K562 (cell line): ENCODE data around the gene CPED1. TPM values are rescaled to one million over a fixed set of nuclear protein-coding genes. Genes with fewer than 3 reads are reported as not detected.
A peak's percentile ranks its signal among the peaks of the same experiment; 100 is the strongest.

Source experiments
- ATF7 ChIP-seq: fragments of 450-650 bp; IDR thresholded peaks from 2 replicates; pipeline ENCODE4 v1.7.1; 2014; ENCODE audit warnings: mild to moderate bottlenecking, moderate library complexity
- CLOCK ChIP-seq: fragments of 250-450 bp; sonication (Bioruptor Pico); IDR thresholded peaks from 2 replicates; pipeline ENCODE4 v1.4.0; 2020; ENCODE audit warnings: mild to moderate bottlenecking, moderate library complexity, borderline replicate concordance
- E2F1 ChIP-seq: sonication (generic); formaldehyde crosslinking; IDR thresholded peaks from 2 replicates; pipeline ENCODE4 v1.8.1; 2023; ENCODE audit warnings: mild to moderate bottlenecking, missing genetic modification reagents, moderate library complexity
- HNRNPH1 ChIP-seq: fragments of 200-400 bp; formaldehyde crosslinking; optimal IDR thresholded peaks from 2 replicates; pipeline ENCODE3; 2017; ENCODE audit warnings: low read depth, mild to moderate bottlenecking, low read length, moderate library complexity
- ID3 ChIP-seq, 2 experiments: fragments of 250-450 bp in 1 of 2; fragments of 450-650 bp in 1 of 2; sonication (Bioruptor Pico) in 1 of 2; IDR thresholded peaks; 2 replicates each; pipeline versions ENCODE4 v1.6.1 to v1.8.0; 2016 to 2021; ENCODE audit warnings: mild to moderate bottlenecking in 2 of 2, moderate library complexity in 2 of 2, missing compliant biosample characterization in 1 of 2, missing genetic modification characterization in 1 of 2
- KDM4B ChIP-seq, 2 experiments: fragments of 450-650 bp in 1 of 2; sonication (generic) in 1 of 2; IDR thresholded peaks; 2 replicates each; pipeline ENCODE4 v1.6.1; 2016 to 2017; ENCODE audit warnings: borderline replicate concordance in 2 of 2, antibody characterized with exemption in 1 of 2, low read depth in 1 of 2, mild to moderate bottlenecking in 1 of 2
- KLF10 ChIP-seq: fragments of 250-450 bp; sonication (Bioruptor Pico); IDR thresholded peaks from 2 replicates; pipeline ENCODE4 v1.6.1; 2021; ENCODE audit warnings: matching md5 sums
- MITF ChIP-seq: IDR thresholded peaks from 2 replicates; pipeline ENCODE4 v1.6.1; 2014; ENCODE audit warnings: antibody characterized with exemption
- NCOA1 ChIP-seq: fragments of 450-650 bp; IDR thresholded peaks from 2 replicates; pipeline ENCODE4 v1.6.1; 2016; ENCODE audit warnings: low read depth
- POLR3A ChIP-seq: IDR thresholded peaks from 2 replicates; pipeline ENCODE4 v1.6.1; 2011; ENCODE audit warnings: borderline replicate concordance, mild to moderate bottlenecking, moderate library complexity; ENCODE audit not compliant: insufficient read length, insufficient read depth; ENCODE audit errors: extremely low read depth
- SMAD4 ChIP-seq: fragments of 250-450 bp; sonication (Bioruptor Pico); conservative IDR thresholded peaks from 2 replicates; pipeline ENCODE4 v1.8.0; 2021; ENCODE audit warnings: inconsistent platforms, mild to moderate bottlenecking, moderate library complexity
- polyA plus RNA-seq, 8 experiments: library from polyadenylated mRNA; depleted of rRNA in 4 of 8; stranded (reverse) in 5 of 8; unstranded in 3 of 8; fragments of >200 nt; fragmentation: Nextera tagmentation in 2 of 8; fragmentation: Illumina TruSeq in 1 of 8; extraction: Ambion mirVana in 2 of 8; extraction: Trizol in 1 of 8; gene quantifications; 2 replicates each; pipeline versions ENCODE4 v1.2.1 to v1.2.3, GENCODE V29; 2011 to 2014; ENCODE audit warnings: inconsistent platforms in 1 of 8, missing spikeins in 1 of 8
- total RNA-seq, 7 experiments: library from RNA; depleted of rRNA in 6 of 7; stranded (reverse); fragments of >200 nt in 6 of 7; fragmentation: Illumina TruSeq in 2 of 7; extraction: Trizol in 2 of 7; gene quantifications; 2 replicates each; pipeline versions ENCODE4 v1.2.1 to v1.2.3, GENCODE V29; 2011 to 2021; ENCODE audit warnings: low replicate concordance in 1 of 7
- TF ChIP-seq, protein P1 (sequence below), 2 experiments: fragments of 200-800 bp in 1 of 2; sonication (Bioruptor generic) in 1 of 2; sonication (generic) in 1 of 2; formaldehyde crosslinking in 1 of 2; IDR thresholded peaks in 1 of 2; conservative IDR thresholded peaks in 1 of 2; 2 replicates each; pipeline versions ENCODE4 v1.5.0 to v1.6.1; 2016 to 2020; ENCODE audit warnings: missing compliant biosample characterization in 1 of 2, missing genetic modification characterization in 1 of 2, missing genetic modification reagents in 1 of 2
- TF ChIP-seq, protein P2 (sequence below): fragments of 250-450 bp; sonication (Bioruptor Pico); IDR thresholded peaks from 2 replicates; pipeline ENCODE4 v1.8.0; 2021; ENCODE audit warnings: mild to moderate bottlenecking, moderate library complexity
- TF ChIP-seq, protein P3 (sequence below): fragments of 450-650 bp; formaldehyde crosslinking; conservative IDR thresholded peaks from 2 replicates; pipeline ENCODE4 v1.4.0; 2022; ENCODE audit warnings: mild to moderate bottlenecking, missing genetic modification characterization

The CPED1 gene
- total and polyA plus RNA-seq, 9 of the 15 experiments (the other 6 are each of a cell fraction or from before 2014, with no cell fraction given) = 195 to 393 (median 290) TPM

DNA sequence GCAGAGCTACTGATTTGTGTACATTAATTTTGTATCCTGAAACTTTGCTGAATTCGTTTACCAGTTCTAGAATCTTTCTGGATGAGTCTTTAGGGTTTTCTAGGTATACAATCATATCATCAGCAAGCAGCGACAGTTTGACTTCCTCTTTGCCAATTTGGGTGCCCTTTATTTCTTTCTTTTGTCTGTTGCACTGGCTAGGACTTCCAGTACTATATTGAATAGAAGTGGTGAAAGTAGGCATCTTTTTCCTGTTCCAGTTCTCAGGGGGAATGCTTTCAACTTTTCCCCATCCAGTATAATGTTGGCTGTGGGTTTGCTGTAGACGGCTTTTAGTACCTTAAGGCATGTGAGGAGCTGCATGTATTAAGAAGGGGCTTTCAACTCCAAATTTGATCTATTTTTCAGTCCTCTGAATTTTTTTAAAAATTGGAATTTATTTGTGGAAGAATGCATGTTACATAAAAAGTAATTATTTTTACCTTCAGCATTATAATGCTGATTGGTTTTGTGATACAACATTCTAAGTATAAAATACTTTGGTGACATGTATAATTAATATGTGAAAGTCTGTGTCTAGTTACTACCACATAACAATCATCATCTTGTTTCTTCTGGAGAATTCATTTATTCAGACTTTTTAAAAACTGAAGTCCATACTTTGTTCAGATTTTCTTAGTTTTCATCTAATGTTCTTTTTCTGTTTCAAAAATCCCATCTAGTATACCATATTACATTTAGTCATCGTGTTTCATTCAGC, 49.6 kb downstream of the CPED1 start (continued):
- TF ChIP-seq, protein P1, sequence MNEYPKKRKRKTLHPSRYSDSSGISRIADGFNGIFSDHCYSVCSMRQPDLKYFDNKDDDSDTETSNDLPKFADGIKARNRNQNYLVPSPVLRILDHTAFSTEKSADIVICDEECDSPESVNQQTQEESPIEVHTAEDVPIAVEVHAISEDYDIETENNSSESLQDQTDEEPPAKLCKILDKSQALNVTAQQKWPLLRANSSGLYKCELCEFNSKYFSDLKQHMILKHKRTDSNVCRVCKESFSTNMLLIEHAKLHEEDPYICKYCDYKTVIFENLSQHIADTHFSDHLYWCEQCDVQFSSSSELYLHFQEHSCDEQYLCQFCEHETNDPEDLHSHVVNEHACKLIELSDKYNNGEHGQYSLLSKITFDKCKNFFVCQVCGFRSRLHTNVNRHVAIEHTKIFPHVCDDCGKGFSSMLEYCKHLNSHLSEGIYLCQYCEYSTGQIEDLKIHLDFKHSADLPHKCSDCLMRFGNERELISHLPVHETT (CRISPR knock-in tag; conservative IDR thresholded peaks at IDR 0.05 in 1 of 2, IDR thresholded peaks at IDR 0.05 in 1 of 2) = no peak
- TF ChIP-seq HNRNPH1 (no peak), ID3 (CRISPR knock-in tag; IDR thresholded peaks at IDR 0.05) (no peak), ID3 (tag; IDR thresholded peaks at IDR 0.05) (no peak), SMAD4 (CRISPR knock-in tag) (no peak; the same call in 1 of the 2 replicates), KDM4B (IDR thresholded peaks at IDR 0.05; ENCODE audit: borderline replicate concordance in 2 of 2, low read depth in 1 of 2) (peak in 1 of 2 experiments; percentile 94; a peak in 2 of 4 replicates), E2F1 (CRISPR knock-in tag) (no peak), MITF (no peak), POLR3A (no peak), CLOCK (no peak), ATF7 (no peak), NCOA1 (no peak), KLF10 (CRISPR knock-in tag) (no peak)
- TF ChIP-seq, protein P2, sequence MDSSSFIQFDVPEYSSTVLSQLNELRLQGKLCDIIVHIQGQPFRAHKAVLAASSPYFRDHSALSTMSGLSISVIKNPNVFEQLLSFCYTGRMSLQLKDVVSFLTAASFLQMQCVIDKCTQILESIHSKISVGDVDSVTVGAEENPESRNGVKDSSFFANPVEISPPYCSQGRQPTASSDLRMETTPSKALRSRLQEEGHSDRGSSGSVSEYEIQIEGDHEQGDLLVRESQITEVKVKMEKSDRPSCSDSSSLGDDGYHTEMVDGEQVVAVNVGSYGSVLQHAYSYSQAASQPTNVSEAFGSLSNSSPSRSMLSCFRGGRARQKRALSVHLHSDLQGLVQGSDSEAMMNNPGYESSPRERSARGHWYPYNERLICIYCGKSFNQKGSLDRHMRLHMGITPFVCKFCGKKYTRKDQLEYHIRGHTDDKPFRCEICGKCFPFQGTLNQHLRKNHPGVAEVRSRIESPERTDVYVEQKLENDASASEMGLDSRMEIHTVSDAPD (CRISPR knock-in tag) = no peak
- TF ChIP-seq, protein P3, sequence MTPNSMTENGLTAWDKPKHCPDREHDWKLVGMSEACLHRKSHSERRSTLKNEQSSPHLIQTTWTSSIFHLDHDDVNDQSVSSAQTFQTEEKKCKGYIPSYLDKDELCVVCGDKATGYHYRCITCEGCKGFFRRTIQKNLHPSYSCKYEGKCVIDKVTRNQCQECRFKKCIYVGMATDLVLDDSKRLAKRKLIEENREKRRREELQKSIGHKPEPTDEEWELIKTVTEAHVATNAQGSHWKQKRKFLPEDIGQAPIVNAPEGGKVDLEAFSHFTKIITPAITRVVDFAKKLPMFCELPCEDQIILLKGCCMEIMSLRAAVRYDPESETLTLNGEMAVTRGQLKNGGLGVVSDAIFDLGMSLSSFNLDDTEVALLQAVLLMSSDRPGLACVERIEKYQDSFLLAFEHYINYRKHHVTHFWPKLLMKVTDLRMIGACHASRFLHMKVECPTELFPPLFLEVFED (CRISPR knock-in tag) = no peak
